G401 (cell line): Measurements from ENCODE around the gene NR3C2. TPM values are rescaled to one million over a fixed set of nuclear protein-coding genes. Genes with fewer than 3 reads are reported as not detected.

ENCODE experiments used
- DNase-seq: peaks from one replicate; pipeline ENCODE4 v3.0.0-alpha.2; 2015; ENCODE audit warnings: low spot score
- in situ Hi-C: cut with HindIII; loops from 2 replicates; pipeline ENCODE4 v1.10.0; 2016; ENCODE audit warnings: low sequenced_read_pairs, mixed read lengths
- total RNA-seq: library from RNA; depleted of rRNA; stranded (reverse); fragments of >200 nt; shearing (Covaris generic); gene quantifications from 2 replicates; pipeline ENCODE4 v1.2.3, GENCODE V29; 2014

NR3C2 gene
- total RNA-seq, 1 experiment from 2014 or later, result not detected

GRCh38 chr4:148073349-148073748 lies 368.9 kb downstream of the NR3C2 start:
- in situ Hi-C loops, result no loop called here
- no peak for DNase-seq

GRCh38 chr4:148072789-148073188 lies 369.4 kb downstream of the NR3C2 start:
- no peak for DNase-seq
- in situ Hi-C loops, result no loop called here

GRCh38 chr4:148071009-148071408 lies 371.2 kb downstream of the NR3C2 start:
- in situ Hi-C loops, result no loop called here
- no peak for DNase-seq

GRCh38 chr4:148069895-148070178 lies 372.4 kb downstream of the NR3C2 start:
- in situ Hi-C loops, result no loop called here
- no peak for DNase-seq

GRCh38 chr4:148069086-148069894 lies 372.9 kb downstream of the NR3C2 start:
- in situ Hi-C loops, result no loop called here
- no peak for DNase-seq

GRCh38 chr4:148068065-148068911 lies 373.9 kb downstream of the NR3C2 start:
- DNase-seq, result no peak
- in situ Hi-C loops, result no loop called here

GRCh38 chr4:148067301-148067916 lies 374.8 kb downstream of the NR3C2 start:
- DNase-seq, result no peak
- in situ Hi-C loops, result no loop called here

- no peak for DNase-seq
- in situ Hi-C loops, result no loop called here
Observed at GRCh38 chr4:148065075-148065474, 377.1 kb downstream of the NR3C2 start.

- in situ Hi-C loops, result no loop called here
- no peak for DNase-seq
Observed at GRCh38 chr4:148064451-148064850, 377.8 kb downstream of the NR3C2 start.

GRCh38 chr4:148062301-148062950 lies 379.8 kb downstream of the NR3C2 start:
- in situ Hi-C loops, result no loop called here
- DNase-seq, result no peak

- no peak for DNase-seq
- in situ Hi-C loops, result no loop called here
Observed at GRCh38 chr4:148061795-148062194, 380.4 kb downstream of the NR3C2 start.

GRCh38 chr4:148061141-148061481 lies 381.1 kb downstream of the NR3C2 start:
- DNase-seq, result no peak

GRCh38 chr4:148060264-148061140 lies 381.7 kb downstream of the NR3C2 start:
- in situ Hi-C loops, result no loop called here
- DNase-seq, result no peak

More at GRCh38 chr4:148061141-148061481, 381.1 kb downstream of the NR3C2 start:
- in situ Hi-C loops, result no loop called here

GRCh38 chr4:148059617-148060180 lies 382.5 kb downstream of the NR3C2 start:
- no peak for DNase-seq
- in situ Hi-C loops, result no loop called here

- in situ Hi-C loops, result no loop called here
- DNase-seq, result peak; percentile 14
Observed at GRCh38 chr4:148057984-148058859, 384.0 kb downstream of the NR3C2 start.

GRCh38 chr4:148057516-148057915 lies 384.7 kb downstream of the NR3C2 start:
- in situ Hi-C loops, result no loop called here
- DNase-seq, result no peak

GRCh38 chr4:148056879-148057278 lies 385.3 kb downstream of the NR3C2 start:
- peak; percentile 13 for DNase-seq
- in situ Hi-C loops, result no loop called here

- in situ Hi-C loops, result no loop called here
- DNase-seq, result no peak
Observed at GRCh38 chr4:148055844-148056243, 386.4 kb downstream of the NR3C2 start.
